Sigmoid colon (tissue), 4 donors: Measurements from ENCODE around the gene GSTO1.

Experiments used
- CTCF ChIP-seq, 4 experiments: fragments of 450-650 bp in 3 of 4; fragments of 200-600 bp in 1 of 4; IDR thresholded peaks; one replicate each; pipeline ENCODE4 v1.5.1; 2016 to 2019; ENCODE audit warnings: antibody characterized with exemption in 4 of 4, mild to moderate bottlenecking in 3 of 4, moderate library complexity in 2 of 4
- EP300 ChIP-seq, 4 donors: sonication (generic); formaldehyde crosslinking; IDR thresholded peaks; one replicate each; pipeline ENCODE4 v1.6.1; 2017; ENCODE audit warnings: antibody characterized with exemption in 4 of 4
- POLR2A ChIP-seq, 2 donors: fragments of 450-650 bp; IDR thresholded peaks; one replicate each; pipeline ENCODE4 v1.6.1; 2016; ENCODE audit warnings: antibody characterized with exemption in 2 of 2, mild to moderate bottlenecking in 2 of 2, moderate library complexity in 2 of 2
- POLR2AphosphoS5 ChIP-seq, 4 donors: sonication (generic); formaldehyde crosslinking; IDR thresholded peaks; one replicate each; pipeline ENCODE4 v1.6.1; 2017; ENCODE audit warnings: antibody characterized with exemption in 4 of 4

GRCh38 chr10:104234934-104235333, 19.8 kb upstream of the GSTO1 start:
- TF ChIP-seq CTCF (IDR thresholded peaks at IDR 0.05) (no peak), EP300 (IDR thresholded peaks at IDR 0.05) (no peak), POLR2AphosphoS5 (IDR thresholded peaks at IDR 0.05) (no peak), POLR2A (IDR thresholded peaks at IDR 0.05) (no peak)
